Measurements from ENCODE around the gene ZNF419. TPM values are rescaled to one million over a fixed set of nuclear protein-coding genes. Genes with fewer than 3 reads are reported as not detected.

ZNF419 gene
- total and polyA plus RNA-seq, 9 of the 15 experiments (the other 6 are each of a cell fraction or from before 2014, with no cell fraction given) = 0.07 to 5.4 (median 1.5) TPM

- Histone ChIP-seq H3K27ac (ENCODE audit: extremely low read depth, low read depth, low read length) (no peak overlapping the region), H3K9me3 (replicated peaks; ENCODE audit: control insufficient read depth, insufficient read depth, low read depth, low read length) (peaks cover 12% of the 10 kb centered on the region), H3K27me3 (ENCODE audit: control insufficient read depth in 2 of 2, insufficient read depth in 2 of 2, low read length in 2 of 2) (no peaks in the 10 kb centered on the region), H3K4me3 (no peak overlapping the region), H3K9me1 (ENCODE audit: control insufficient read depth, insufficient read depth, low read length) (no peaks in the 10 kb centered on the region), H3K4me1 (replicated peaks in 1 of 2; ENCODE audit: control insufficient read depth in 2 of 2, insufficient read depth in 2 of 2, low read length in 2 of 2) (peaks cover 5 to 9% of the 10 kb centered on the region in 2 experiments; a peak in 3 of 5 replicates), H4K20me1 (replicated peaks; ENCODE audit: control insufficient read depth, insufficient read depth, low read length) (0 out of 2 replicates have a peak, but pooled peaks cover 8% of the 10 kb centered on the region), H2AFZ (ENCODE audit: low read depth, low read length) (no peak overlapping the region), H3K79me2 (ENCODE audit: control insufficient read depth, insufficient read depth, low read length) (peaks cover 64% of the 10 kb centered on the region), H3K36me3 (ENCODE audit: control insufficient read depth, insufficient read depth, low read length) (peaks cover 33% of the 10 kb centered on the region), H3K4me2 (ENCODE audit: insufficient read depth, low read length) (no peak overlapping the region), H3K9ac (ENCODE audit: insufficient read depth in 1 of 2, low read depth in 2 of 2, low read length in 2 of 2) (no peak overlapping the region)
- no TSS peak for BruUV-seq (replicated peaks)
- in situ Hi-C loops (cut with MboI) = no loop called here
- DNase-seq (ENCODE audit: extremely low read depth in 1 of 4, low spot score in 3 of 4) (no peak), ATAC-seq (no peak), FAIRE-seq (no peak)
- WGBS (ENCODE audit: insufficient coverage, low coverage, missing lambda C conversion rate) = 98% methylated on average over 8 of the region's 9 CpGs
- intact Hi-C loops (cut with micrococcal nuclease) = no loop called here
- ChIA-PET POLR2A (no interaction called here), CTCF (ENCODE audit: low intra/inter-chr PET ratio) (no interaction called here)
- TF ChIP-seq CBX3 (IDR thresholded peaks at IDR 0.05; ENCODE audit: borderline replicate concordance in 1 of 2, low read length in 2 of 2) (no peak), SMARCA5 (IDR thresholded peaks at IDR 0.05) (no peak), ZNF311 (CRISPR knock-in tag; IDR thresholded peaks at IDR 0.05) (no peak), CBFB (CRISPR knock-in tag; IDR thresholded peaks at IDR 0.05) (no peak), SAP30 (IDR thresholded peaks at IDR 0.05; ENCODE audit: borderline replicate concordance, insufficient read depth, low read depth, low read length, poor library complexity, severe bottlenecking) (no peak), SIRT6 (IDR thresholded peaks at IDR 0.05; ENCODE audit: low read depth, low read length) (no peak), PRMT5 (CRISPR knock-in tag; IDR thresholded peaks at IDR 0.05) (no peak), SRF (CRISPR knock-in tag; IDR thresholded peaks at IDR 0.05) (no peak), U2AF1 (optimal IDR thresholded peaks at IDR 0.05; ENCODE audit: low read depth, low read length) (no peak), RAD51 (IDR thresholded peaks at IDR 0.05; ENCODE audit: borderline replicate concordance, low read depth) (no peak), E4F1 (CRISPR knock-in tag; IDR thresholded peaks at IDR 0.05; ENCODE audit: borderline replicate concordance) (no peak), MAFF (IDR thresholded peaks at IDR 0.05; ENCODE audit: low read length) (no peak), GTF2A2 (tag; IDR thresholded peaks at IDR 0.05) (no peak)
- TF ChIP-seq, protein P1, sequence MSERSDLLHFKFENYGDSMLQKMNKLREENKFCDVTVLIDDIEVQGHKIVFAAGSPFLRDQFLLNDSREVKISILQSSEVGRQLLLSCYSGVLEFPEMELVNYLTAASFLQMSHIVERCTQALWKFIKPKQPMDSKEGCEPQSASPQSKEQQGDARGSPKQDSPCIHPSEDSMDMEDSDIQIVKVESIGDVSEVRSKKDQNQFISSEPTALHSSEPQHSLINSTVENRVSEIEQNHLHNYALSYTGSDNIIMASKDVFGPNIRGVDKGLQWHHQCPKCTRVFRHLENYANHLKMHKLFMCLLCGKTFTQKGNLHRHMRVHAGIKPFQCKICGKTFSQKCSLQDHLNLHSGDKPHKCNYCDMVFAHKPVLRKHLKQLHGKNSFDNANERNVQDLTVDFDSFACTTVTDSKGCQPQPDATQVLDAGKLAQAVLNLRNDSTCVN (CRISPR knock-in tag; IDR thresholded peaks at IDR 0.05) = no peak
- TF ChIP-seq, protein P2, sequence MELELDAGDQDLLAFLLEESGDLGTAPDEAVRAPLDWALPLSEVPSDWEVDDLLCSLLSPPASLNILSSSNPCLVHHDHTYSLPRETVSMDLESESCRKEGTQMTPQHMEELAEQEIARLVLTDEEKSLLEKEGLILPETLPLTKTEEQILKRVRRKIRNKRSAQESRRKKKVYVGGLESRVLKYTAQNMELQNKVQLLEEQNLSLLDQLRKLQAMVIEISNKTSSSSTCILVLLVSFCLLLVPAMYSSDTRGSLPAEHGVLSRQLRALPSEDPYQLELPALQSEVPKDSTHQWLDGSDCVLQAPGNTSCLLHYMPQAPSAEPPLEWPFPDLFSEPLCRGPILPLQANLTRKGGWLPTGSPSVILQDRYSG (tag; conservative IDR thresholded peaks at IDR 0.05; ENCODE audit: low read depth) = no peak
- TF ChIP-seq, protein P3, sequence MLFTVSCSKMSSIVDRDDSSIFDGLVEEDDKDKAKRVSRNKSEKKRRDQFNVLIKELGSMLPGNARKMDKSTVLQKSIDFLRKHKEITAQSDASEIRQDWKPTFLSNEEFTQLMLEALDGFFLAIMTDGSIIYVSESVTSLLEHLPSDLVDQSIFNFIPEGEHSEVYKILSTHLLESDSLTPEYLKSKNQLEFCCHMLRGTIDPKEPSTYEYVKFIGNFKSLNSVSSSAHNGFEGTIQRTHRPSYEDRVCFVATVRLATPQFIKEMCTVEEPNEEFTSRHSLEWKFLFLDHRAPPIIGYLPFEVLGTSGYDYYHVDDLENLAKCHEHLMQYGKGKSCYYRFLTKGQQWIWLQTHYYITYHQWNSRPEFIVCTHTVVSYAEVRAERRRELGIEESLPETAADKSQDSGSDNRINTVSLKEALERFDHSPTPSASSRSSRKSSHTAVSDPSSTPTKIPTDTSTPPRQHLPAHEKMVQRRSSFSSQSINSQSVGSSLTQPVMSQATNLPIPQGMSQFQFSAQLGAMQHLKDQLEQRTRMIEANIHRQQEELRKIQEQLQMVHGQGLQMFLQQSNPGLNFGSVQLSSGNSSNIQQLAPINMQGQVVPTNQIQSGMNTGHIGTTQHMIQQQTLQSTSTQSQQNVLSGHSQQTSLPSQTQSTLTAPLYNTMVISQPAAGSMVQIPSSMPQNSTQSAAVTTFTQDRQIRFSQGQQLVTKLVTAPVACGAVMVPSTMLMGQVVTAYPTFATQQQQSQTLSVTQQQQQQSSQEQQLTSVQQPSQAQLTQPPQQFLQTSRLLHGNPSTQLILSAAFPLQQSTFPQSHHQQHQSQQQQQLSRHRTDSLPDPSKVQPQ (CRISPR knock-in tag; IDR thresholded peaks at IDR 0.05; ENCODE audit: borderline replicate concordance) = no peak
These were observed 48.6 kb upstream of the ZNF419 start for GRCh38 chr19:57438925-57439324.

Data from K562 (cell line).